ENCODE results near the gene MSI2. TPM values are rescaled to one million over a fixed set of nuclear protein-coding genes. Genes with fewer than 3 reads are reported as not detected.

MSI2 gene
- total RNA-seq, 1 donor from 2014 or later = 140 TPM

DNA sequence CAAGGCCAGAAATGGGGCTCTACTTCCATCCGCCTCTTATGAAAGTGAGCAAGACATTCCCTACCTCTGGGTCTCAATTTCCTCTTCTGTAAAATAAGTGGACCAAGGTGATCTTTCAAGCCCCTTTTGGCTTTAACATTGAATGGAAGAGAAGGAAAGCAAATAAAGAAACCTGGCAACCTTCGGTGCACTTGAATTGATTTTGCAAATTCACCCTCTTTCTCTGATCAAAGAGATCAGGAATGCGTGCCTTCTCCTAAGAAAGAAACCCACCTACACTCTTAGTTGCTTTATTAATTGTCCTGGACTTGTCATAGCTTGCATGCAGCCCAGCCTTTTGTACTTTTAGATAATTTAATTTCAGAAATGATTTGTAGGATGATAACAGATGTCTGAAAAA lies 3.0 kb downstream of the MSI2 start:
- no peak for DNase-seq (ENCODE audit: low read depth, low spot score)
- Mint-ChIP-seq H3K9me3 (no peaks in the 10 kb centered on the region), H3K27ac (ENCODE audit: unreplicated experiment) (no peak overlapping the region), H3K36me3 (ENCODE audit: low read depth) (peaks cover 24% of the 10 kb centered on the region), H3K27me3 (ENCODE audit: low read depth) (no peaks in the 10 kb centered on the region), H3K4me3 (peak overlapping the region; percentile 94), H3K4me1 (peaks cover 82% of the 10 kb centered on the region)
- TF ChIP-seq CTCF (conservative IDR thresholded peaks at IDR 0.05) = no peak

- peak overlapping the region; percentile 94 for H3K4me3 Mint-ChIP-seq
- peaks cover 77% of the 10 kb centered on the region for H3K4me1 Mint-ChIP-seq
- H3K36me3 Mint-ChIP-seq (ENCODE audit: low read depth) = peaks cover 24% of the 10 kb centered on the region
- no peaks in the 10 kb centered on the region for H3K9me3 Mint-ChIP-seq
- DNase-seq (ENCODE audit: low read depth, low spot score) = no peak
- no peak for TF ChIP-seq CTCF (conservative IDR thresholded peaks at IDR 0.05)
- no peaks in the 10 kb centered on the region for H3K27me3 Mint-ChIP-seq (ENCODE audit: low read depth)
- H3K27ac Mint-ChIP-seq (ENCODE audit: unreplicated experiment) = no peak overlapping the region
Observed at GRCh38 chr17:57259817-57260216, 3.5 kb downstream of the MSI2 start.

DNA sequence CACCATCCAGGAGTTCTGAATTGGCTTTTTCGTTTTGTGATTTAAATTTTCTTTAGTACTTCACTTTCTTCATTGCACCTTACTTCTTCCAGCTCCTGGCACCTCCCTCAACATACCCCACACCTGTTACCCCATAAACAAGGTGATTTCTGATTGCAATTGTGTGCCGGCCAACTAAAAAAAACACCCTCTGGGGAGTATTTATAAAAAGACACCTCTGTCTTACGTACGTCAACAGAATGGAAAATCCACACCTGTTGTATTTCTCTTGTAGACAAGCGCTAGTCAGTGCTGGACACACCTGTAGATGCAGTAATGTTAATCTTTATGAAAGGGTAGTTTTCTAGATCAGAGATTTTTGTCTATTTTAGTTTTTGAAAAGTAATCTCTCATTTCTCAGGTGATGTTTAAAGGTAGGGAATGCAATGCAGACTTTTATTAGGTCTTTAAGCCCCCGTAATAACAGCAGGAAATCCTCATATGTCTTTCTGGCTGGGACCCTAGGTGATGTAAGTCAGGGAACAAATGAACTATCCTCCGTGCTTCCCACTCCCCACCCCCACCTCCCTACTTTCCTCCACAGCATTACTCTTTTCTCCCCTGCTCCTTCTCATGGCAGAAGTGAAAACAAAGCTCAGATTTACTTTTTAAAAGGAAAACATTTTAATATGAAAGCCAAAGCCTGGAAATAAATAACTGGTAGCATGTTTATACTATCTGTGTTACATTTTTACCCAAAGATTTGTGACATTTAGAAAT lies 4.2 kb downstream of the MSI2 start:
- TF ChIP-seq CTCF (conservative IDR thresholded peaks at IDR 0.05) = no peak
- no peak for DNase-seq (ENCODE audit: low read depth, low spot score)
- no peak overlapping the region for H3K27ac Mint-ChIP-seq (ENCODE audit: unreplicated experiment)
- peaks cover 27% of the 10 kb centered on the region for H3K36me3 Mint-ChIP-seq (ENCODE audit: low read depth)
- H3K4me3 Mint-ChIP-seq = peak overlapping the region; percentile 94
- no peaks in the 10 kb centered on the region for H3K27me3 Mint-ChIP-seq (ENCODE audit: low read depth)
- H3K9me3 Mint-ChIP-seq = no peaks in the 10 kb centered on the region
- peaks cover 76% of the 10 kb centered on the region for H3K4me1 Mint-ChIP-seq

DNA sequence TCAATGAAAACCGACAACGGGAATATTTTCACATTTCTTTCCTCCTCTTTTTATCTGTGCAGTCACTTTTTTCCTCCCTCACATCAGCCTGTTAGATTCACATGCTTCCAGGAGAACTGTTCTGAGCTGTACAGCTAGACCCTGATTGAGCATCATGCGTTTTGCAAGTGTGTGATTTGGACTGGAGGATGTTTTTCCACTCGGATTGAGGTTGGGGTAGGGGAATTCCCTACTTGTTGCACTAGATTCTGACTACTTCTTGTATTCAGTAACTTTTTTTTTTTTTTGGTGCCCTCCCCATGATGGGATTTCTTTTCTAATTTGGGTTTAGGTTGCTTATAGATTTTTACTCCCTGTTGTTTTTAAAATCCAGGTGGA lies 4.8 kb downstream of the MSI2 start:
- Mint-ChIP-seq H3K9me3 (no peaks in the 10 kb centered on the region), H3K36me3 (ENCODE audit: low read depth) (peaks cover 31% of the 10 kb centered on the region), H3K27ac (ENCODE audit: unreplicated experiment) (no peak overlapping the region), H3K4me3 (peak overlapping the region; percentile 94), H3K27me3 (ENCODE audit: low read depth) (no peaks in the 10 kb centered on the region), H3K4me1 (peaks cover 78% of the 10 kb centered on the region)
- DNase-seq (ENCODE audit: low read depth, low spot score) = no peak
- TF ChIP-seq CTCF (conservative IDR thresholded peaks at IDR 0.05) = no peak

DNA sequence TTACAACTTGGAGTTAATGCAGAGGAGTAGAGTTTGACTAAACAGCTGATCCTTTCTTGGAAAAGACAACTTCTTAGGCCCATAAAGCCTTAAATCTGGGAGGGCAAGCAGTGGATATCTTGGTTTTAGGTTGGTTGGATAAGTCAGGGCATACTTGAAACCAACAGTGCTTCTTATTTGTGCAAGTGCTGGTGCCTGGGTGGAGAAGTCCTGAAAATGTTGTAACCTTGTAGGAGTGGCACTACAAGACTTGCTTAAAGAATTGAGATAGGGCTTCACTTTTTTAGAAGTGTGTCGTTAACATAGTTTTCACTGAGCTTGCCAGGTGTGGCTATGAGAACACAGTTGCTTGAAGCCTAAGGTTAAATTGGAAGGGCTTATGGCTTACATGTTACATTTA lies 6.2 kb downstream of the MSI2 start:
- no peaks in the 10 kb centered on the region for H3K9me3 Mint-ChIP-seq
- H3K36me3 Mint-ChIP-seq (ENCODE audit: low read depth) = peaks cover 40% of the 10 kb centered on the region
- H3K4me3 Mint-ChIP-seq = peak overlapping the region; percentile 35
- H3K27ac Mint-ChIP-seq (ENCODE audit: unreplicated experiment) = no peak overlapping the region
- no peaks in the 10 kb centered on the region for H3K27me3 Mint-ChIP-seq (ENCODE audit: low read depth)
- no peak for TF ChIP-seq CTCF (conservative IDR thresholded peaks at IDR 0.05)
- DNase-seq (ENCODE audit: low read depth, low spot score) = no peak
- H3K4me1 Mint-ChIP-seq = peaks cover 75% of the 10 kb centered on the region

All from neural crest cell (in vitro differentiated cells).